K562 (cell line): ENCODE results near the gene UGT8.

Experiments used
- ARNT ChIP-seq, 2 experiments: fragments of 450-650 bp; IDR thresholded peaks; 2 replicates each; pipeline ENCODE4 v1.6.1; 2016; ENCODE audit warnings: mild to moderate bottlenecking in 1 of 2
- BHLHE40 ChIP-seq: IDR thresholded peaks from 2 replicates; pipeline ENCODE4 v1.6.1; 2011; ENCODE audit warnings: low read length, improper control_type of control experiment
- EP300 ChIP-seq: IDR thresholded peaks from 2 replicates; pipeline ENCODE4 v1.6.1; 2012; ENCODE audit warnings: low read length, improper control_type of control experiment
- MAZ ChIP-seq, 2 experiments: fragments of 450-650 bp in 1 of 2; sonication (generic) in 1 of 2; formaldehyde crosslinking; IDR thresholded peaks in 1 of 2; conservative IDR thresholded peaks in 1 of 2; 2 replicates each; pipeline versions ENCODE4 v1.4.0 to v1.5.0; 2020; ENCODE audit warnings: mild to moderate bottlenecking in 1 of 2, missing genetic modification reagents in 1 of 2
- POLR2A ChIP-seq: fragments of 450-650 bp; conservative IDR thresholded peaks from 2 replicates; pipeline ENCODE4 v1.6.1; 2016

GRCh38 chr4:114684462-114684861 lies 85.9 kb downstream of the UGT8 start:
- TF ChIP-seq EP300 (no peak), POLR2A (no peak), MAZ (CRISPR knock-in tag; conservative IDR thresholded peaks at IDR 0.05 in 1 of 2, IDR thresholded peaks at IDR 0.05 in 1 of 2) (no peak), BHLHE40 (no peak), ARNT (IDR thresholded peaks at IDR 0.05) (no peak)
